Mucosa of descending colon (tissue), 3 donors: ENCODE measurements around the gene ANKRD13A. TPM values are rescaled to one million over a fixed set of nuclear protein-coding genes. Genes with fewer than 3 reads are reported as not detected.
"Not testable (repeated sequence)": the region's sequence is repeated elsewhere in the genome, so short reads cannot be mapped to it uniquely, and the experiment has no call there.

Source experiments
- ATAC-seq: fragments of 200-7000 bp; cut with Tn5 transposase; one replicate; pipeline ENCODE4 v1.9.1; 2020; ENCODE audit warnings: mild to moderate bottlenecking, moderate library complexity
- DNase-seq, 3 donors: peaks; one replicate each; pipeline ENCODE4 v3.0.0-alpha.2; 2020
- H3K36me3 ChIP-seq: fragments of 200-600 bp; one replicate; pipeline ENCODE4 v1.8.0; 2021; ENCODE audit warnings: low read depth, mild to moderate bottlenecking
- H3K4me1 ChIP-seq: fragments of 200-600 bp; one replicate; pipeline ENCODE4 v1.8.0; 2021; ENCODE audit warnings: low read depth, mild to moderate bottlenecking
- H3K4me3 ChIP-seq: fragments of 200-600 bp; one replicate; pipeline ENCODE4 v1.8.0; 2021; ENCODE audit warnings: mild to moderate bottlenecking
- H3K9me3 ChIP-seq: fragments of 200-600 bp; one replicate; pipeline ENCODE4 v1.8.0; 2021; ENCODE audit warnings: mild to moderate bottlenecking
- CTCF ChIP-seq: fragments of 200-600 bp; IDR thresholded peaks from one replicate; pipeline ENCODE4 v1.8.0; 2022; ENCODE audit warnings: antibody characterized with exemption, mild to moderate bottlenecking
- intact Hi-C, 2 donors: fragments of 100-400 bp; cut with DNase I in 1 of 2; cut with micrococcal nuclease in 1 of 2; formaldehyde crosslinking; loops; one replicate each; pipeline versions ENCODE4 v1.11.0 to v1.11.1; 2022; cut with DNase I, micrococcal nuclease
- total RNA-seq, 3 donors: library from RNA; stranded (reverse); fragmentation: NEBNext Ultra II Directional in 2 of 3; extraction: Animal tissue kit (Norgen Biotek cat#: 25700) in 2 of 3; gene quantifications; one replicate each; pipeline versions ENCODE4 v1.2.1 to v1.2.4, GENCODE V29; 2021 to 2023
- donor health status: DM: no; HTN: no; CAD: no; lungs with moderate emphysema.
- donor health status: DM: no; HTN: no; CAD: no.
- donor health status: DM: no; HTN: yes; CAD: no.

Gene ANKRD13A
- total RNA-seq, 3 donors from 2014 or later: 56.0 to 75.2 (median 63.9) TPM

DNA sequence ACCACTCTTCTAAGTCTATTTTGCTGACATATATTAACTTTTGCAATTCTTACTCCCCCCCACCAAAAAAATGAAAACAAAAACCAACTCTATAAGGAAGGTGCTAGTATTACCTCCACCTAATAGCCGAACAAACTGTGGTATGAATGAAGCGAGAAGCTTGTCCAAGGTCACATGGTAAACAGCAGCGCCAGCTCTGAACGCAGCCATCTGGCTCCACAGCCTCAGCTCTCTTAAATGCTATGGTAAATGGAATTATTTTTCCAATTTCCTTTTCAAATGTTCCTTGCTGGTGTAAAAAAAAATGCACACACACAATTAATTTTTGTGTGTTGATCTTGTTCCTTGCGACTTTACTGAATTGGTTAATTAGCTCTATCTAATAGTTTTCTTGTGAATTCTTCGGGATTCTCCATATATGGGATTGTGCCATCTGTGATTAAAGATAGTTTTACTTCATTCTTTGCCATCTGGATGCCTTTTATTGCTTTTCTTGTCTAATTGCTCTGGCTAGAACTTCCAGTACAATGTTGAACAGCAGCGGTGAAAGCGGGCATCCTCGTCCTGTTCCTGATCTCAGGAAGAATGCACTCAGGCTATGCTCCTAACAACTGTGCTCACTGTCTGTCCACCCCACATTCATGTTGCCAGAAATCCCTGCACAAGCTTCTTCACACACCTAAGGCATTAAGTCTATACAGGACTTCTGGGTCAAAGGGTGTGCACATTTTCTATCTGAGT lies 59.8 kb downstream of the ANKRD13A start:
- no peak for TF ChIP-seq CTCF
- Histone ChIP-seq H3K4me3 (no peak overlapping the region), H3K9me3 (no peaks in the 10 kb centered on the region), H3K4me1 (no peaks in the 10 kb centered on the region), H3K36me3 (no peaks in the 10 kb centered on the region)
- DNase-seq (no peak), ATAC-seq (no peak)
- intact Hi-C loops: no loop called here

DNA sequence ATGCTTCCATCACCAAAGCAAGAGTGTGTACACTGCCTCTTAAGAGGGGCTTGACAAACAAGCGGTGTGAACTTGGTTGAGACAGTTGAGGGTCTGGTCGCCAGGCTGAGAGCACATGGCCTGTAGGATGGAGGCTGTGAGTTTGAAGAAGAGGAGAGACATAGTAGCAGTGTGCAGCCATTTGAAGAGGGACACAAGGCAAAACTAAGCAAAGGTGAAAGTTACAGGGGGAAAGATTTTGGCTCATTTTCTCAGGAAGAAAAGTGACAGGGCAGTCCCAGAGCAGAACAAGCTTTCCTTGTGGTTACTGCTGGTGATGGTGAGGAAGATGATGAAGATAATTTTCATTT lies 60.4 kb downstream of the ANKRD13A start:
- intact Hi-C loops: no loop called here
- ATAC-seq (no peak), DNase-seq (no peak)
- no peak for TF ChIP-seq CTCF
- H3K9me3 ChIP-seq: no peaks in the 10 kb centered on the region
- no peak overlapping the region for H3K4me3 ChIP-seq
- H3K36me3 ChIP-seq: no peaks in the 10 kb centered on the region
- H3K4me1 ChIP-seq: no peaks in the 10 kb centered on the region

GRCh38 chr12:110062241-110062640 lies 63.0 kb downstream of the ANKRD13A start:
- intact Hi-C loops: no loop called here
- no peak for TF ChIP-seq CTCF
- H3K4me1 ChIP-seq: no peaks in the 10 kb centered on the region
- DNase-seq (no peak), ATAC-seq (no peak)
- H3K9me3 ChIP-seq: no peaks in the 10 kb centered on the region
- no peak overlapping the region for H3K4me3 ChIP-seq
- H3K36me3 ChIP-seq: no peaks in the 10 kb centered on the region

GRCh38 chr12:110065540-110065939 lies 66.3 kb downstream of the ANKRD13A start:
- Histone ChIP-seq H3K9me3 (no peaks in the 10 kb centered on the region), H3K4me3 (no peak overlapping the region), H3K4me1 (no peaks in the 10 kb centered on the region), H3K36me3 (no peaks in the 10 kb centered on the region)
- intact Hi-C loops: no loop called here
- no peak for ATAC-seq
- no peak for DNase-seq
- TF ChIP-seq CTCF: no peak

GRCh38 chr12:110067531-110067930 lies 68.3 kb downstream of the ANKRD13A start:
- H3K4me3 ChIP-seq: no peak overlapping the region

DNA sequence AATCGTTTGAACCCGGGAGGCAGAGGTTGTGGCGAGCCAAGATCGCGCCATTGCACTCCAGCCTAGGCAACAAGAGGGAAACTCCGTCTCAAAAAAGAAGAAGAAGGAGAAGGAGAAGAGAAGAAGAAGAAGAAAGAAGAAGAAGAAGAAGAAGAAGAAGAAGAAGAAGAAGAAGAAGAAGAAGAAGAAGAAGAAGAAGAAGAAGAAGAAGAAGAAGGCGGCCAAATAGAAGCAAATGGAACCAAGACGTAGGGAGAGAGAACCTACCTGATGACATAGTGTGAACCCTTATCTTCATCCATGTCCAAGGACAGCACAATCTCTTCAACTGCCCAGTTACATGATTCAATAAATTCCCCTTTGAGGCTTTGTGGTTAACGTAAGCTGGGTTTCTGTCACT lies 68.9 kb downstream of the ANKRD13A start:
- H3K9me3 ChIP-seq, intact Hi-C loops, H3K36me3 ChIP-seq, H3K4me3 ChIP-seq, H3K4me1 ChIP-seq, ATAC-seq, DNase-seq: not testable (repeated sequence)

More at GRCh38 chr12:110067531-110067930, 68.3 kb downstream of the ANKRD13A start:
- H3K36me3 ChIP-seq: no peaks in the 10 kb centered on the region
- intact Hi-C loops: no loop called here
- DNase-seq (no peak), ATAC-seq (no peak)
- H3K9me3 ChIP-seq: no peaks in the 10 kb centered on the region
- TF ChIP-seq CTCF: no peak
- H3K4me1 ChIP-seq: no peaks in the 10 kb centered on the region
